HL-60 (cell line): ENCODE data around the gene ZNF184.

ENCODE experiments used
- DNase-seq, 2 experiments: peaks; one replicate each; pipeline ENCODE4 v3.0.0-alpha.2; 2010 to 2020; ENCODE audit warnings: low read depth in 1 of 2, low spot score in 1 of 2
- H3K27ac ChIP-seq: fragments of 250-450 bp; sonication (Bioruptor Pico); replicated peaks from 2 replicates; pipeline ENCODE4 v1.5.1; 2020; ENCODE audit warnings: mild to moderate bottlenecking, moderate library complexity
- H3K27me3 ChIP-seq: fragments of 250-450 bp; sonication (Bioruptor Pico); 2 replicates; pipeline ENCODE4 v1.5.1; 2021; ENCODE audit warnings: mild to moderate bottlenecking, moderate library complexity; ENCODE audit not compliant: insufficient read depth, poor library complexity, severe bottlenecking
- H3K4me3 ChIP-seq: replicated peaks from 2 replicates; pipeline ENCODE4 v1.5.1; 2011; ENCODE audit warnings: mild to moderate bottlenecking, control low read depth, low read length; ENCODE audit not compliant: insufficient read depth
- GABPA ChIP-seq: IDR thresholded peaks from 2 replicates; pipeline ENCODE4 v1.6.1; 2012; ENCODE audit warnings: low read depth
- POLR2AphosphoS5 ChIP-seq: IDR thresholded peaks from 2 replicates; pipeline ENCODE4 v1.6.1; 2012; ENCODE audit warnings: low read depth
- SPI1 ChIP-seq: IDR thresholded peaks from 2 replicates; pipeline ENCODE4 v1.6.1; 2012; ENCODE audit warnings: low read depth, mild to moderate bottlenecking, borderline replicate concordance
- TF ChIP-seq, protein P1 (sequence below): IDR thresholded peaks from 2 replicates; pipeline ENCODE4 v1.6.1; 2012; ENCODE audit warnings: low read depth; ENCODE audit not compliant: insufficient replicate concordance
- TF ChIP-seq, protein P2 (sequence below): IDR thresholded peaks from one replicate; pipeline ENCODE4 v1.5.1; 2011; ENCODE audit warnings: low read length, control low read depth, inconsistent platforms; ENCODE audit not compliant: insufficient read depth

Gene ZNF184

DNA sequence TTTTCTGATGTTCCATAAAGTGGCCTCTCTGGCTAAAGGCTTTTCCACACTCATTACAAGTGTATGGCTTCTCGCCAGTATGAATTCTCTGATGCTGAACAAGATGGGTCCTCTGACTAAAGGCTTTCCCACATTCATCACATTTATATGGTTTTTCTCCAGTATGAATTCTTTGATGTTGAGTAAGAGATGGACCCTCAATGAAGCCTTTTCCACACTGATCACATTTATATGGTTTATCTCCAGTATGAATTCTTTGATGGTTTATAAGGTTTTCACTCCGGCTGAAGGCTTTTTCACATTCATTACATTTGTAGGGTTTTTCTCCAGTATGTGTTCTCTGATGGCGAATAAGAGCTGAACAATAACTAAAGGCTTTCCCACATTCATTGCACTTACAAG, 20.4 kb downstream of the ZNF184 start:
- TF ChIP-seq POLR2AphosphoS5 (peak; percentile 29; the same call in 1 of the 2 replicates), SPI1 (no peak)
- DNase-seq: no peak
- Histone ChIP-seq H3K4me3 (no peak overlapping the region), H3K27me3 (no peaks in the 10 kb centered on the region), H3K27ac (no peak overlapping the region)

DNA sequence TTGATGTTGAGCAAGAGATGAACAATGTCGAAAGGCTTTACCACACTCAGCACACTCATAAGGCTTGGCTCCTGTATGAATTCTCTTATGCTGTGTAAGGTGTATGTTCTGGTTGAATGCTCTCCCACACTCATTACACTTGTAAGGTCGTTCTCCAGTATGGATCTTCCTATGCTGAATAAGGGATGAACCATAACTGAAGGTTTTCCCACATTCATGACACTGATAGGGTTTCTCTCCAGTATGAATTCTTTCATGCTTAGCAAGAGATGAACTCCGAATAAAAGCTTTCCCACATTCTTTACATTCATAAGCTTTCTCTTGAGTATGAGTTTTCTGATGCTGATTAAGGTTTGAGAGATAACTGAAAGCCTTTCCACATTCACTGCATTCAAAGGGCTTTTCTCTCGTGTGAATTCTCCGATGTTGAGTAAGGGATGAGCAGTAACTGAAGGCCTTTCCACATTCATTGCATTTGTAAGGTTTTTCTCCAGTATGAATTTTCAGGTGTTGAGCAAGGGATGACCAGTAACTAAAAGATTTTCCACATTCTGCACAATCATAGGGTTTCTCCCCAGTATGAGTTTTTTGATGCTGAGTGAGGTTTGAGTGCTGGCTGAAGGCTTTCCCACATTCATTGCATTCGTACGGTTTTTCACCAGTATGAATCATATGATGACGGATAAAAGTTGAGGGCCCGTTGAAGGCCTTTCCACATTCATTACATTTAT, 21.1 kb downstream of the ZNF184 start:
- no peaks in the 10 kb centered on the region for H3K27me3 ChIP-seq
- no peak for DNase-seq

GRCh38 chr6:27448456-27448855, 24.4 kb downstream of the ZNF184 start:
- TF ChIP-seq, protein P1, sequence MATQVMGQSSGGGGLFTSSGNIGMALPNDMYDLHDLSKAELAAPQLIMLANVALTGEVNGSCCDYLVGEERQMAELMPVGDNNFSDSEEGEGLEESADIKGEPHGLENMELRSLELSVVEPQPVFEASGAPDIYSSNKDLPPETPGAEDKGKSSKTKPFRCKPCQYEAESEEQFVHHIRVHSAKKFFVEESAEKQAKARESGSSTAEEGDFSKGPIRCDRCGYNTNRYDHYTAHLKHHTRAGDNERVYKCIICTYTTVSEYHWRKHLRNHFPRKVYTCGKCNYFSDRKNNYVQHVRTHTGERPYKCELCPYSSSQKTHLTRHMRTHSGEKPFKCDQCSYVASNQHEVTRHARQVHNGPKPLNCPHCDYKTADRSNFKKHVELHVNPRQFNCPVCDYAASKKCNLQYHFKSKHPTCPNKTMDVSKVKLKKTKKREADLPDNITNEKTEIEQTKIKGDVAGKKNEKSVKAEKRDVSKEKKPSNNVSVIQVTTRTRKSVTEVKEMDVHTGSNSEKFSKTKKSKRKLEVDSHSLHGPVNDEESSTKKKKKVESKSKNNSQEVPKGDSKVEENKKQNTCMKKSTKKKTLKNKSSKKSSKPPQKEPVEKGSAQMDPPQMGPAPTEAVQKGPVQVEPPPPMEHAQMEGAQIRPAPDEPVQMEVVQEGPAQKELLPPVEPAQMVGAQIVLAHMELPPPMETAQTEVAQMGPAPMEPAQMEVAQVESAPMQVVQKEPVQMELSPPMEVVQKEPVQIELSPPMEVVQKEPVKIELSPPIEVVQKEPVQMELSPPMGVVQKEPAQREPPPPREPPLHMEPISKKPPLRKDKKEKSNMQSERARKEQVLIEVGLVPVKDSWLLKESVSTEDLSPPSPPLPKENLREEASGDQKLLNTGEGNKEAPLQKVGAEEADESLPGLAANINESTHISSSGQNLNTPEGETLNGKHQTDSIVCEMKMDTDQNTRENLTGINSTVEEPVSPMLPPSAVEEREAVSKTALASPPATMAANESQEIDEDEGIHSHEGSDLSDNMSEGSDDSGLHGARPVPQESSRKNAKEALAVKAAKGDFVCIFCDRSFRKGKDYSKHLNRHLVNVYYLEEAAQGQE: no peak
- TF ChIP-seq GABPA: no peak
- no peak for TF ChIP-seq SPI1
- TF ChIP-seq, protein P2, sequence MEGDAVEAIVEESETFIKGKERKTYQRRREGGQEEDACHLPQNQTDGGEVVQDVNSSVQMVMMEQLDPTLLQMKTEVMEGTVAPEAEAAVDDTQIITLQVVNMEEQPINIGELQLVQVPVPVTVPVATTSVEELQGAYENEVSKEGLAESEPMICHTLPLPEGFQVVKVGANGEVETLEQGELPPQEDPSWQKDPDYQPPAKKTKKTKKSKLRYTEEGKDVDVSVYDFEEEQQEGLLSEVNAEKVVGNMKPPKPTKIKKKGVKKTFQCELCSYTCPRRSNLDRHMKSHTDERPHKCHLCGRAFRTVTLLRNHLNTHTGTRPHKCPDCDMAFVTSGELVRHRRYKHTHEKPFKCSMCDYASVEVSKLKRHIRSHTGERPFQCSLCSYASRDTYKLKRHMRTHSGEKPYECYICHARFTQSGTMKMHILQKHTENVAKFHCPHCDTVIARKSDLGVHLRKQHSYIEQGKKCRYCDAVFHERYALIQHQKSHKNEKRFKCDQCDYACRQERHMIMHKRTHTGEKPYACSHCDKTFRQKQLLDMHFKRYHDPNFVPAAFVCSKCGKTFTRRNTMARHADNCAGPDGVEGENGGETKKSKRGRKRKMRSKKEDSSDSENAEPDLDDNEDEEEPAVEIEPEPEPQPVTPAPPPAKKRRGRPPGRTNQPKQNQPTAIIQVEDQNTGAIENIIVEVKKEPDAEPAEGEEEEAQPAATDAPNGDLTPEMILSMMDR: no peak
- TF ChIP-seq POLR2AphosphoS5: no peak
- no peaks in the 10 kb centered on the region for H3K27me3 ChIP-seq
- H3K27ac ChIP-seq: no peak overlapping the region
- no peak for DNase-seq
- H3K4me3 ChIP-seq: no peak overlapping the region

More for the DNA sequence above, 21.1 kb downstream of the ZNF184 start:
- H3K4me3 ChIP-seq: no peak overlapping the region
- no peak overlapping the region for H3K27ac ChIP-seq
- no peak for TF ChIP-seq POLR2AphosphoS5
- no peak for TF ChIP-seq GABPA
- TF ChIP-seq SPI1: no peak
- TF ChIP-seq, protein P1: no peak
- TF ChIP-seq, protein P2: no peak

DNA sequence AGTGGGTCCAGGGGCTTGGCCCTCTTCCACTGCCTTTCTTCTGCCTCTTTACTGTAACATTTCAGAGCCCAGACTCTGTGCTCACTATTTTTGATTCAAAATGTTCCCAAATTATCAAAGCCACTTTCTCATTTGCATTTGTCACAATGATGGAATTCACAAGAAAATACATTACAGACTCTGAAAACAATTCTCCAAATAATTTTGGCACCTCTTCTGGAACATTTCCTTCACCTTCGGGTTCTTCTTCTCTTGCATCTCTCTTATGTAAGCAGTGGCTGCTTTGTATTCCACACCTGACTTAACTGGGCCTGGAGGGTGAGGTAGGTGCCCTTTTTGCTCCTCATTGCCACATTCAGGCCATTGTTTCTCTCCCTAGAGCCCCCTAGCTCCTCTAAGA, 30.0 kb downstream of the ZNF184 start:
- H3K4me3 ChIP-seq: no peak overlapping the region
- DNase-seq: no peak
- no peak overlapping the region for H3K27ac ChIP-seq
- TF ChIP-seq, protein P1: no peak
- TF ChIP-seq, protein P2: no peak
- TF ChIP-seq POLR2AphosphoS5 (no peak), GABPA (no peak), SPI1 (no peak)
- no peaks in the 10 kb centered on the region for H3K27me3 ChIP-seq
